ENCODE results near the gene ANKRD30BL.
"Not testable (repeated sequence)": the region's sequence is repeated elsewhere in the genome, so short reads cannot be mapped to it uniquely, and the experiment has no call there.

The ANKRD30BL gene

DNA sequence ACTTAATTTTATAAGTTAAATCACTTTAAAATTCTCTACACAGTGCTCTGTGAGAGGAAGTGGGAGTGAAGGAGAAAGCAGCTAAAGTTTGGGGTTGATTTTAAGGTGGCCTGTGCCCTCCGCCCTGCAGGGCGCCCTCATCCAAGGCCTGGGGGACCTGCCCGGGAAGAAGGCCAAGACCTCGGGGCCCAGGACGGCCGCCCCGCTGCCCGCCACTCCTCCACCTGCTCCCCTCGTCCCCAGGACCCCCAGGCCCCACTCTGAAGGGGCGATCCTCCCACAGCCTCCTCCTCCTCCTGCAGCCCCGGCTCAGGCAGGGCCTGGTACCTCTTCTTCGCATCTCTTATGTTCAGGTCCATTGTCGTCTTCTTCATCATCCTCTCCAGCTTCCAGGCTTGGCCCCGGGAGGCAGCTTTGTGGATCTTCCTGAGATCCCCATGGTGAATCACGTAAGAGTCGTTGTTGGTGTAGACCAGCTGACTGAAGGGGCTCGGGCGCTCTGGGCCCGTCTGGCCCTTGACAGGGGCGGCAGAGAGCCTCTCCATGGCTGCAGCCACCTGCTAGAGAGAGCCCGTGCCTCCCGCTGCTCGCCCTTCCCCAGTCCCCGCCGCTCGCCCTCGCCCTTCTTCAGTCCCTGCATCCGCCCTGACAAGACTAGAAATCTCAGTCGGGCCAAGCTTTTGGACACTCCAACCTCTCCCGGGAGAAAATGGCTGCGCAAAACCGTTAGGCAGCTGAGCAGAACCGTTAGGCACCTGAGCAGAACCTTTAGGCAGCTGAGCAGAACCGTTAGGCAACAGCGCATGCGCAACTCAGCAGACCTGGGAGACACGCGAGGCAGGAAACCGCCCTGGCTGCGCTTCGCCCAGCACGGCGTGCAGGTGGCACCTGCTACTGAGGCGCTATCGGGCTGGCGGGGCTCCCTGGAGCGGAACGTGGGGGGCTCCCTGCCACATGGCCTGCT lies at the start of gene ANKRD30BL:
Gene ANKRD30BL, minus strand, starts transcription at position 792 of the 964 bp plus-strand sequence. Its CDS starts 247 bp downstream, at position 545.
- in situ Hi-C loops (cut with HindIII; ENCODE audit: low sequenced_read_pairs): not testable (repeated sequence)

DNA sequence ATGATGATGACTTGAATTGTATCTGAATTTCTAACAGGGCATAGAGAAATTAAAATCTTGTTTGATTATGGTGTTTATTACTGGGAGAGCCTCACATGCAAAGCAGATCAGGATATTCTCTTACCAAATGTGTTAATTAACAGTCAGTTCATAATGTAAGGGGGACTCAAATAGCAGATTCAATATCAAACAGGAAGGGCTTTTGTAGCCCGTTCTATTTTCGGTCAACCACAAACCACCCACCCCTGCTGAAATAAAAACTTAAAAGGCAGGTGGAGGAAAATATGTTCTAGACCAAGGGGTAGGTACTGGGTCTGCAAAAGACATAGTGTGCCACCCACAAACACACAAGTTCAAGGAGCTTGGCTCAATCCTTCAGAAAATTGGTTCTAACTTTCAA lies 41.1 kb upstream of the ANKRD30BL start:
- in situ Hi-C loops (cut with HindIII; ENCODE audit: low sequenced_read_pairs): not testable (repeated sequence)

DNA sequence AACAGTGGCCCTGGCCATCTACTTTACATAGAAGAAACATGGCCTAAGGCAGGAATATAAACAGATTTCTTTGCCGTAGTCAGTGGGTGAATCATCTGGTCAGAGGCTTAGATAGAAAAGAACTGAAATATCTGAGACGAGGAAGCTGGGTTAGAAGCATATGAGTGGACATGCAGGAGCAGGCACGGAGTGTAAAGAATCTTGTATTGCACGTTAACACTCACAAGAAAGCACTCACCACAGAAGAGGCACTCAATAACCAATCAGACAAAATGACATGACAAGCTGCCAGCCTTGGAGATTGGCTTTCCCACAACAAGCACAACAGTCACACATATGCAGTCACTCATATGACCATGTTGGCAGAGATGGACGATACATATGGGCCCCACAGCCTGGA lies 31.1 kb upstream of the ANKRD30BL start:
- in situ Hi-C loops (cut with HindIII; ENCODE audit: low sequenced_read_pairs): not testable (repeated sequence)

GRCh38 chr2:132167100-132167499 lies 5.3 kb upstream of the ANKRD30BL start:
- in situ Hi-C loops (cut with HindIII; ENCODE audit: low sequenced_read_pairs): not testable (repeated sequence)

- in situ Hi-C loops (cut with HindIII; ENCODE audit: low sequenced_read_pairs): not testable (repeated sequence)
Observed at GRCh38 chr2:132162125-132162660, 441 bp upstream of the ANKRD30BL start.

DNA sequence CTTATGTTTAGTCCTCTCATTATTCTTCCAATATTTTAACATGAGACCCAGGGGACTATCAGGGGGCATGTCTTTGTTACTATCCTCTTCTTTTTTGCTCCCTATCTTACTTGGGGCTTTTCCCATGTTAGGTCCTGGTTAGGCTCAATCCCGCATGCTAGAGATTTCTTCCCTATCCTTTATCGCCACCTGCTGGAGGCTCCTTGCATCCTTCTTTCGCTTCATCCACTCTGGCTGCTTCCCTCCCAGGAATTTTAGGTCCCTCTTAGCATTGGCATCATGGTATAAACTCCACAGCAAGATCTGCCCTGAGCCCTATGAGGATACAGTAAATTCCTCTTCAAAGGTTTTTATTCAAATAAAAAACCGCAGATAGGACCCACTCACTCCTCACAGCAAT lies 15.0 kb downstream of the ANKRD30BL start:
- in situ Hi-C loops (cut with HindIII; ENCODE audit: low sequenced_read_pairs): not testable (repeated sequence)
